HCT116 (cell line): Measurements from ENCODE around the gene ARTN. TPM values are rescaled to one million over a fixed set of nuclear protein-coding genes. Genes with fewer than 3 reads are reported as not detected.

Experiments used
- ATAC-seq: fragments of 200-7000 bp; cut with Tn5 transposase; 2 replicates; pipeline ENCODE4 v1.9.1; 2020; ENCODE audit warnings: mild to moderate bottlenecking, moderate library complexity
- BruUV-seq: library from RNA; stranded (reverse); fragments of 400-500 nt; replicated peaks from 2 replicates; lab custom pipeline; 2021; lab: Mats Ljungman, UMichigan
- CTCF ChIA-PET: fragments of 300-600 bp; sonication (Branson Sonifier 250); formaldehyde crosslinking; loops from one replicate; lab custom pipeline; 2021; ENCODE audit warnings: antibody characterized with exemption; lab: Charles Lee
- POLR2A ChIA-PET: fragments of 300-600, 350-600 bp; sonication (Branson Sonifier 250); formaldehyde crosslinking; loops from one replicate; lab custom pipeline; 2021; ENCODE audit warnings: antibody characterized with exemption; lab: Charles Lee
- RAD21 ChIA-PET, 2 experiments: fragments of 300-600 bp; sonication (Branson Sonifier 250); formaldehyde crosslinking; loops; one replicate each; lab custom pipeline; 2023; ENCODE audit warnings: low total read pairs in 2 of 2; ENCODE audit not compliant: uncharacterized antibody in 2 of 2, unreplicated experiment in 2 of 2, low non-redundant PET in 1 of 2; lab: Charles Lee
- DNase-seq: peaks from one replicate; pipeline ENCODE4 v3.0.0-alpha.2; 2010; ENCODE audit warnings: low read depth, low spot score
- H2AFZ ChIP-seq: fragments of 200-600 bp; shearing (Covaris generic), sonication (generic); 2 replicates; pipeline ENCODE4 v1.6.1; 2017; ENCODE audit warnings: low read depth, mixed run types, mixed read lengths, antibody characterized with exemption, low read length; ENCODE audit not compliant: poor library complexity, severe bottlenecking
- H3K27ac ChIP-seq: 2 replicates; pipeline ENCODE4 v1.5.1; 2012; ENCODE audit warnings: low read depth, low read length
- H3K27me3 ChIP-seq: fragments of 200-600 bp; sonication (generic); 2 replicates; pipeline ENCODE4 v1.6.1; 2016; ENCODE audit warnings: mixed run types, low read length, mixed read lengths; ENCODE audit not compliant: insufficient read depth
- H3K36me3 ChIP-seq, 2 experiments: fragments of 200-500 bp in 1 of 2; fragments of 200-600 bp in 1 of 2; sonication (Bioruptor generic) in 1 of 2; sonication (generic) in 1 of 2; 2 replicates each; pipeline versions ENCODE4 v1.5.1 to v1.6.1; 2014 to 2016; ENCODE audit warnings: low read length in 2 of 2, inconsistent platforms in 1 of 2, mixed read lengths in 1 of 2, mixed run types in 1 of 2; ENCODE audit not compliant: insufficient read depth in 2 of 2, control insufficient read depth in 1 of 2
- H3K4me1 ChIP-seq, 2 experiments: fragments of 200-600 bp in 1 of 2; sonication (generic) in 1 of 2; 2 replicates each; pipeline versions ENCODE4 v1.5.1 to v1.6.1; 2012 to 2017; ENCODE audit warnings: low read length in 2 of 2, inconsistent platforms in 1 of 2, mild to moderate bottlenecking in 1 of 2, mixed read lengths in 1 of 2, mixed run types in 1 of 2, moderate library complexity in 1 of 2; ENCODE audit not compliant: insufficient read depth in 2 of 2, control insufficient read depth in 1 of 2
- H3K4me2 ChIP-seq: fragments of 200-600 bp; sonication (generic); 2 replicates; pipeline ENCODE4 v1.6.1; 2017; ENCODE audit warnings: mixed run types, low read length, mixed read lengths
- H3K4me3 ChIP-seq, 2 experiments: fragments of 200-600 bp in 1 of 2; sonication (generic) in 1 of 2; replicated peaks in 1 of 2; 2 replicates each; pipeline ENCODE4 v1.5.1; 2011 to 2016; ENCODE audit warnings: low read length in 2 of 2, control low read depth in 1 of 2, low read depth in 1 of 2, mild to moderate bottlenecking in 1 of 2, mixed read lengths in 1 of 2, mixed run types in 1 of 2
- H3K79me2 ChIP-seq: fragments of 200-600 bp; sonication (generic); 2 replicates; pipeline ENCODE4 v1.6.1; 2017; ENCODE audit warnings: mild to moderate bottlenecking, mixed run types, low read length, moderate library complexity, mixed read lengths; ENCODE audit not compliant: insufficient read depth
- H3K9ac ChIP-seq: fragments of 200-600 bp; sonication (generic); 2 replicates; pipeline ENCODE4 v1.6.1; 2016; ENCODE audit warnings: low read length, mixed read lengths
- H3K9me2 ChIP-seq: fragments of 200-600 bp; sonication (generic), shearing (Covaris generic); 2 replicates; pipeline ENCODE4 v1.6.1; 2017; ENCODE audit warnings: mixed run types, mild to moderate bottlenecking, moderate library complexity; ENCODE audit not compliant: insufficient read depth
- H3K9me3 ChIP-seq, 2 experiments: fragments of 200-500 bp in 1 of 2; fragments of 200-600 bp in 1 of 2; sonication (Bioruptor generic) in 1 of 2; sonication (generic) in 1 of 2; 2 replicates each; pipeline ENCODE4 v1.6.1; 2014 to 2017; ENCODE audit warnings: low read length in 2 of 2, mixed read lengths in 2 of 2, inconsistent platforms in 1 of 2, low read depth in 1 of 2, mild to moderate bottlenecking in 1 of 2, mixed run types in 1 of 2, moderate library complexity in 1 of 2; ENCODE audit not compliant: control insufficient read depth in 1 of 2, insufficient read depth in 1 of 2
- H4K20me1 ChIP-seq: fragments of 200-600 bp; sonication (generic), shearing (Covaris generic); 2 replicates; pipeline ENCODE4 v1.6.1; 2017; ENCODE audit warnings: mixed run types, mild to moderate bottlenecking, moderate library complexity; ENCODE audit not compliant: insufficient read depth
- CBX3 ChIP-seq: IDR thresholded peaks from 2 replicates; pipeline ENCODE4 v1.6.1; 2012; ENCODE audit warnings: low read depth
- CEBPB ChIP-seq: IDR thresholded peaks from 2 replicates; pipeline ENCODE4 v1.6.1; 2012; ENCODE audit warnings: low read depth
- CTCF ChIP-seq, 3 experiments: fragments of 200-600 bp in 1 of 3; sonication (generic) in 1 of 3; IDR thresholded peaks in 2 of 3; conservative IDR thresholded peaks in 1 of 3; 2 replicates each; pipeline ENCODE4 v1.5.1; 2012 to 2017; ENCODE audit warnings: low read depth in 2 of 3, low read length in 2 of 3, antibody characterized with exemption in 1 of 3, borderline replicate concordance in 1 of 3, control low read depth in 1 of 3, mild to moderate bottlenecking in 1 of 3, mixed read lengths in 1 of 3, mixed run types in 1 of 3, moderate library complexity in 1 of 3; ENCODE audit not compliant: insufficient read depth in 1 of 3
- EGR1 ChIP-seq: IDR thresholded peaks from 2 replicates; pipeline ENCODE4 v1.6.1; 2012; ENCODE audit warnings: low read depth
- EZH2 ChIP-seq: fragments of 200-600 bp; sonication (generic); IDR thresholded peaks from 2 replicates; pipeline ENCODE4 v1.6.1; 2017; ENCODE audit warnings: antibody characterized with exemption, mixed run types
- EZH2phosphoT487 ChIP-seq: fragments of 200-600 bp; IDR thresholded peaks from 2 replicates; pipeline ENCODE4 v1.6.1; 2018; ENCODE audit warnings: antibody characterized with exemption, borderline replicate concordance
- FOSL1 ChIP-seq: IDR thresholded peaks from 2 replicates; pipeline ENCODE4 v1.6.1; 2012; ENCODE audit warnings: low read depth
- POLR2A ChIP-seq: IDR thresholded peaks from 2 replicates; pipeline ENCODE4 v1.7.0; 2011; ENCODE audit warnings: borderline replicate concordance; ENCODE audit not compliant: insufficient read depth, insufficient read length; ENCODE audit errors: extremely low read depth
- POLR2AphosphoS5 ChIP-seq: IDR thresholded peaks from 2 replicates; pipeline ENCODE4 v1.6.1; 2011; ENCODE audit warnings: mild to moderate bottlenecking, low read depth, low read length, moderate library complexity
- RAD21 ChIP-seq: IDR thresholded peaks from 2 replicates; pipeline ENCODE4 v1.6.1; 2012; ENCODE audit warnings: low read depth, mild to moderate bottlenecking
- SIN3A ChIP-seq: IDR thresholded peaks from 2 replicates; pipeline ENCODE4 v1.6.1; 2012; ENCODE audit warnings: low read depth
- SP1 ChIP-seq: IDR thresholded peaks from 2 replicates; pipeline ENCODE4 v1.6.1; 2012; ENCODE audit warnings: low read depth
- ZBTB33 ChIP-seq: IDR thresholded peaks from 2 replicates; pipeline ENCODE4 v1.6.1; 2011; ENCODE audit warnings: mild to moderate bottlenecking, low read length, moderate library complexity; ENCODE audit not compliant: insufficient replicate concordance; ENCODE audit errors: extremely low read depth
- ZNF274 ChIP-seq: fragments of 200-500 bp; sonication (Bioruptor generic); IDR thresholded peaks from 2 replicates; pipeline ENCODE4 v1.6.1; 2014; ENCODE audit warnings: mild to moderate bottlenecking, low read depth, low read length, inconsistent platforms
- intact Hi-C: fragments of 100-400 bp; cut with micrococcal nuclease; formaldehyde crosslinking; loops from 2 replicates; pipeline ENCODE4 v1.10.0; 2022
- total RNA-seq: library from RNA; stranded (reverse); gene quantifications from one replicate; pipeline ENCODE4 v1.2.1, GENCODE V29; 2021; ENCODE audit not compliant: unreplicated experiment

The ARTN gene
- total RNA-seq, 1 experiment from 2014 or later = 36.4 TPM

- Histone ChIP-seq H3K27ac (no peak overlapping the region), H3K79me2 (peaks cover 11% of the 10 kb centered on the region)
- POLR2A ChIA-PET = no interaction called here
Measured at GRCh38 chr1:43949678-43950077, 16.1 kb downstream of the ARTN start.

More at GRCh38 chr1:43949678-43950077, 16.1 kb downstream of the ARTN start:
- DNase-seq (no peak), ATAC-seq (no peak)
- Histone ChIP-seq H3K36me3 (0 out of 4 replicates have a peak, but pooled peaks cover 0 to 3% of the 10 kb centered on the region in 2 experiments), H3K9me3 (no peaks in the 10 kb centered on the region), H2AFZ (no peak overlapping the region), H4K20me1 (no peaks in the 10 kb centered on the region), H3K27me3 (no peaks in the 10 kb centered on the region), H3K4me2 (no peak overlapping the region), H3K4me3 (no peak overlapping the region), H3K9me2 (no peaks in the 10 kb centered on the region), H3K9ac (no peak overlapping the region), H3K4me1 (peaks cover 10 to 23% of the 10 kb centered on the region in 2 experiments; a peak in 3 of 4 replicates)
- RAD21 ChIA-PET = no interaction called here
- TF ChIP-seq POLR2A = no peak
- no peak for TF ChIP-seq CEBPB
- TF ChIP-seq SIN3A = no peak
- no peak for TF ChIP-seq CBX3
- no peak for TF ChIP-seq ZBTB33
- TF ChIP-seq POLR2AphosphoS5 = no peak
- no peak for TF ChIP-seq FOSL1
- TF ChIP-seq ZNF274 = no peak
- no peak for TF ChIP-seq RAD21
- TF ChIP-seq EGR1 = no peak
- TF ChIP-seq EZH2 = no peak
- TF ChIP-seq EZH2phosphoT487 = no peak
- TF ChIP-seq CTCF (IDR thresholded peaks at IDR 0.05 in 2 of 3, conservative IDR thresholded peaks at IDR 0.05 in 1 of 3; ENCODE audit: borderline replicate concordance in 1 of 3, insufficient read depth in 1 of 3, low read depth in 2 of 3, low read length in 2 of 3) = no peak
- no peak for TF ChIP-seq SP1
- CTCF ChIA-PET = interaction anchor here (9.8 kb wide), 1 partner anchor 17 kb away, joined by 130 read pairs; the partner anchor contains the start of gene ARTN
- intact Hi-C loops = no loop called here
- BruUV-seq = no TSS peak
